Measurements from ENCODE around the gene UBN1.

The UBN1 gene

GRCh38 chr16:4859900-4860255 is 12.6 kb downstream of the UBN1 start:
- DNase-seq (ENCODE audit: low read depth), result no peak

GRCh38 chr16:4860727-4861342 is 13.6 kb downstream of the UBN1 start:
- no peak for DNase-seq (ENCODE audit: low read depth)

GRCh38 chr16:4862639-4863038 is 15.4 kb downstream of the UBN1 start:
- DNase-seq (ENCODE audit: low read depth), result peak; percentile 9

- no peak for DNase-seq (ENCODE audit: low read depth)
Measured at GRCh38 chr16:4864728-4865127, 17.4 kb downstream of the UBN1 start.

GRCh38 chr16:4865231-4865860 is 18.1 kb downstream of the UBN1 start:
- no peak for DNase-seq (ENCODE audit: low read depth)

- DNase-seq (ENCODE audit: low read depth), result no peak
Measured at GRCh38 chr16:4866586-4866985, 19.3 kb downstream of the UBN1 start.

GRCh38 chr16:4868026-4868425 is 20.7 kb downstream of the UBN1 start:
- DNase-seq (ENCODE audit: low read depth), result no peak

GRCh38 chr16:4868535-4868934 is 21.3 kb downstream of the UBN1 start:
- no peak for DNase-seq (ENCODE audit: low read depth)

- no peak for DNase-seq (ENCODE audit: low read depth)
Measured at GRCh38 chr16:4869147-4869805, 22.0 kb downstream of the UBN1 start.

GRCh38 chr16:4870138-4870671 is 22.9 kb downstream of the UBN1 start:
- DNase-seq (ENCODE audit: low read depth), result no peak

- no peak for DNase-seq (ENCODE audit: low read depth)
Measured at GRCh38 chr16:4871071-4871470, 23.8 kb downstream of the UBN1 start.

- no peak for DNase-seq (ENCODE audit: low read depth)
Measured at GRCh38 chr16:4873091-4873490, 25.8 kb downstream of the UBN1 start.

GRCh38 chr16:4874666-4875065 is 27.4 kb downstream of the UBN1 start:
- DNase-seq (ENCODE audit: low read depth), result no peak

GRCh38 chr16:4876646-4877379 is 29.5 kb downstream of the UBN1 start:
- DNase-seq (ENCODE audit: low read depth), result no peak

GRCh38 chr16:4877380-4877685 is 30.1 kb downstream of the UBN1 start:
- DNase-seq (ENCODE audit: low read depth), result no peak

- DNase-seq (ENCODE audit: low read depth), result no peak
Measured at GRCh38 chr16:4879049-4879448, 31.8 kb downstream of the UBN1 start.

- DNase-seq (ENCODE audit: low read depth), result no peak
Measured at GRCh38 chr16:4880006-4880580, 32.8 kb downstream of the UBN1 start.

- DNase-seq (ENCODE audit: low read depth), result peak; percentile 54
Measured at GRCh38 chr16:4882000-4882632, 34.8 kb downstream of the UBN1 start.

GRCh38 chr16:4882633-4883285 is 35.5 kb downstream of the UBN1 start:
- DNase-seq (ENCODE audit: low read depth), result no peak

GRCh38 chr16:4883501-4883900 is 36.2 kb downstream of the UBN1 start:
- no peak for DNase-seq (ENCODE audit: low read depth)

- no peak for DNase-seq (ENCODE audit: low read depth)
Measured at GRCh38 chr16:4884209-4884608, 36.9 kb downstream of the UBN1 start.

Data from GM04504 (cell line).